Mucosa of stomach (tissue), 1 donor: ENCODE results near the gene SLC25A21.

Source experiments
- H3K27me3 ChIP-seq: one replicate; pipeline ENCODE4 v1.7.0; 2013; ENCODE audit warnings: mild to moderate bottlenecking, low read length; ENCODE audit not compliant: control insufficient read depth, insufficient read depth
- H3K36me3 ChIP-seq: one replicate; pipeline ENCODE4 v1.7.0; 2013; ENCODE audit warnings: low read length; ENCODE audit not compliant: control insufficient read depth, insufficient read depth
- H3K4me1 ChIP-seq: one replicate; pipeline ENCODE4 v1.7.0; 2013; ENCODE audit warnings: mild to moderate bottlenecking, low read length; ENCODE audit not compliant: control insufficient read depth, insufficient read depth
- H3K4me3 ChIP-seq: one replicate; pipeline ENCODE4 v1.7.0; 2013; ENCODE audit warnings: low read length
- H3K9ac ChIP-seq: one replicate; pipeline ENCODE4 v1.7.0; 2013; ENCODE audit warnings: mild to moderate bottlenecking, low read length, moderate library complexity
- H3K9me3 ChIP-seq: one replicate; pipeline ENCODE4 v1.7.0; 2013; ENCODE audit warnings: mild to moderate bottlenecking, low read length, moderate library complexity; ENCODE audit not compliant: control insufficient read depth
- donor health status: Pancreatic carcinoma.

Gene SLC25A21

GRCh38 chr14:37131205-37131604, 41.2 kb downstream of the SLC25A21 start:
- H3K4me3 ChIP-seq = no peak overlapping the region
- H3K9ac ChIP-seq = no peak overlapping the region
- no peaks in the 10 kb centered on the region for H3K4me1 ChIP-seq
- no peaks in the 10 kb centered on the region for H3K9me3 ChIP-seq
- H3K36me3 ChIP-seq = no peaks in the 10 kb centered on the region
- no peaks in the 10 kb centered on the region for H3K27me3 ChIP-seq

- Histone ChIP-seq H3K9ac (no peak overlapping the region), H3K9me3 (no peaks in the 10 kb centered on the region), H3K4me1 (no peaks in the 10 kb centered on the region), H3K36me3 (no peaks in the 10 kb centered on the region), H3K4me3 (no peak overlapping the region), H3K27me3 (no peaks in the 10 kb centered on the region)
Measured at GRCh38 chr14:37129047-37129446, 43.4 kb downstream of the SLC25A21 start.

GRCh38 chr14:37124614-37125013, 47.8 kb downstream of the SLC25A21 start:
- H3K27me3 ChIP-seq = no peaks in the 10 kb centered on the region
- no peaks in the 10 kb centered on the region for H3K36me3 ChIP-seq
- no peaks in the 10 kb centered on the region for H3K9me3 ChIP-seq
- no peaks in the 10 kb centered on the region for H3K4me1 ChIP-seq
- H3K9ac ChIP-seq = no peak overlapping the region
- H3K4me3 ChIP-seq = no peak overlapping the region

GRCh38 chr14:37122919-37123639, 49.3 kb downstream of the SLC25A21 start:
- Histone ChIP-seq H3K9ac (no peak overlapping the region), H3K27me3 (no peaks in the 10 kb centered on the region), H3K4me3 (no peak overlapping the region), H3K9me3 (no peaks in the 10 kb centered on the region), H3K4me1 (no peaks in the 10 kb centered on the region), H3K36me3 (no peaks in the 10 kb centered on the region)

GRCh38 chr14:37122288-37122687, 50.1 kb downstream of the SLC25A21 start:
- Histone ChIP-seq H3K9me3 (no peaks in the 10 kb centered on the region), H3K4me3 (no peak overlapping the region), H3K27me3 (no peaks in the 10 kb centered on the region), H3K4me1 (no peaks in the 10 kb centered on the region), H3K36me3 (no peaks in the 10 kb centered on the region), H3K9ac (no peak overlapping the region)

GRCh38 chr14:37118673-37119366, 53.6 kb downstream of the SLC25A21 start:
- Histone ChIP-seq H3K4me3 (no peak overlapping the region), H3K4me1 (no peaks in the 10 kb centered on the region), H3K9ac (no peak overlapping the region), H3K9me3 (no peaks in the 10 kb centered on the region), H3K36me3 (no peaks in the 10 kb centered on the region), H3K27me3 (no peaks in the 10 kb centered on the region)

GRCh38 chr14:37116933-37117849, 55.2 kb downstream of the SLC25A21 start:
- Histone ChIP-seq H3K27me3 (no peaks in the 10 kb centered on the region), H3K9ac (no peak overlapping the region), H3K9me3 (no peaks in the 10 kb centered on the region), H3K4me1 (no peaks in the 10 kb centered on the region), H3K4me3 (no peak overlapping the region), H3K36me3 (no peaks in the 10 kb centered on the region)

- Histone ChIP-seq H3K36me3 (no peaks in the 10 kb centered on the region), H3K4me3 (no peak overlapping the region), H3K9ac (no peak overlapping the region), H3K4me1 (no peaks in the 10 kb centered on the region), H3K27me3 (no peaks in the 10 kb centered on the region), H3K9me3 (no peaks in the 10 kb centered on the region)
Measured at GRCh38 chr14:37115406-37115805, 57.0 kb downstream of the SLC25A21 start.

GRCh38 chr14:37114559-37114958, 57.8 kb downstream of the SLC25A21 start:
- no peaks in the 10 kb centered on the region for H3K9me3 ChIP-seq
- H3K27me3 ChIP-seq = no peaks in the 10 kb centered on the region

GRCh38 chr14:37114002-37114401, 58.4 kb downstream of the SLC25A21 start:
- H3K36me3 ChIP-seq = no peaks in the 10 kb centered on the region
- H3K4me1 ChIP-seq = no peaks in the 10 kb centered on the region
- H3K9ac ChIP-seq = no peak overlapping the region
- no peaks in the 10 kb centered on the region for H3K9me3 ChIP-seq
- no peaks in the 10 kb centered on the region for H3K27me3 ChIP-seq
- no peak overlapping the region for H3K4me3 ChIP-seq

More at GRCh38 chr14:37114559-37114958, 57.8 kb downstream of the SLC25A21 start:
- Histone ChIP-seq H3K4me1 (no peaks in the 10 kb centered on the region), H3K4me3 (no peak overlapping the region), H3K36me3 (no peaks in the 10 kb centered on the region), H3K9ac (no peak overlapping the region)

GRCh38 chr14:37098132-37098531, 74.3 kb downstream of the SLC25A21 start:
- Histone ChIP-seq H3K9me3 (no peaks in the 10 kb centered on the region), H3K4me1 (no peaks in the 10 kb centered on the region), H3K27me3 (no peaks in the 10 kb centered on the region), H3K9ac (no peak overlapping the region), H3K4me3 (no peak overlapping the region), H3K36me3 (no peaks in the 10 kb centered on the region)

GRCh38 chr14:37094502-37094901, 77.9 kb downstream of the SLC25A21 start:
- Histone ChIP-seq H3K4me1 (no peaks in the 10 kb centered on the region), H3K27me3 (no peaks in the 10 kb centered on the region), H3K36me3 (no peaks in the 10 kb centered on the region), H3K9ac (no peak overlapping the region), H3K9me3 (no peaks in the 10 kb centered on the region), H3K4me3 (no peak overlapping the region)
